K562 (cell line): ENCODE measurements around the gene GMDS. TPM values are rescaled to one million over a fixed set of nuclear protein-coding genes. Genes with fewer than 3 reads are reported as not detected.

Experiments used
- ATAC-seq: fragments of 200-7000 bp; cut with Tn5 transposase; 3 replicates; pipeline ENCODE4 v1.9.1; 2020; ENCODE audit warnings: moderate library complexity
- BruUV-seq: library from RNA; stranded (reverse); fragments of 400-500 nt; replicated peaks from 2 replicates; lab custom pipeline; 2021; lab: Mats Ljungman, UMichigan
- CTCF ChIA-PET: fragments of 300-600 bp; formaldehyde crosslinking; extraction: SDS; loops from one replicate; lab custom pipeline; 2021; ENCODE audit warnings: low intra/inter-chr PET ratio; lab: Yijun Ruan, JAX
- POLR2A ChIA-PET: fragments of 300-600, 350-650 bp; sonication (Branson Sonifier 250); formaldehyde crosslinking; extraction: SDS; loops from one replicate; lab custom pipeline; 2021; ENCODE audit warnings: antibody characterized with exemption, inconsistent platforms; lab: Yijun Ruan, JAX
- DNase-seq, 4 experiments: peaks; one replicate each; pipeline versions ENCODE4 v3.0.0 to v3.0.0-alpha.2; 2011 to 2018; ENCODE audit warnings: low spot score in 3 of 4, mixed read lengths in 3 of 4; ENCODE audit errors: extremely low read depth in 1 of 4
- FAIRE-seq: peaks from 2 replicates; lab custom pipeline; 2011; peaks lifted over from hg19 to GRCh38; lab: Jason Lieb, UNC
- H2AFZ ChIP-seq: 2 replicates; pipeline ENCODE4 v1.6.0; 2011; ENCODE audit warnings: low read depth, low read length, control low read depth, inconsistent platforms
- H3K27ac ChIP-seq: fragments of 200-600 bp; 3 replicates; pipeline ENCODE4 v1.8.0; 2011; ENCODE audit warnings: low read depth, mild to moderate bottlenecking, control low read depth, inconsistent platforms, low read length, moderate library complexity, mixed read lengths; ENCODE audit errors: extremely low read depth
- H3K27me3 ChIP-seq, 2 experiments: fragments of 300-600 bp in 1 of 2; 2 replicates in 1 of 2; 3 replicates in 1 of 2; pipeline versions ENCODE4 v1.6.0 to v1.8.0; 2011; ENCODE audit warnings: inconsistent platforms in 2 of 2, low read length in 2 of 2, mild to moderate bottlenecking in 1 of 2, mixed read lengths in 1 of 2, moderate library complexity in 1 of 2; ENCODE audit not compliant: control insufficient read depth in 2 of 2, insufficient read depth in 2 of 2
- H3K36me3 ChIP-seq: fragments of 300-600 bp; 3 replicates; pipeline ENCODE4 v1.8.0; 2011; ENCODE audit warnings: mild to moderate bottlenecking, low read length, inconsistent platforms; ENCODE audit not compliant: control insufficient read depth, insufficient read depth
- H3K4me1 ChIP-seq, 2 experiments: fragments of 200-600 bp in 1 of 2; replicated peaks in 1 of 2; 2 replicates in 1 of 2; 3 replicates in 1 of 2; pipeline versions ENCODE4 v1.5.1 to v1.8.0; 2011; ENCODE audit warnings: inconsistent platforms in 2 of 2, low read length in 2 of 2, mild to moderate bottlenecking in 1 of 2, mixed read lengths in 1 of 2, moderate library complexity in 1 of 2; ENCODE audit not compliant: control insufficient read depth in 2 of 2, insufficient read depth in 2 of 2
- H3K4me2 ChIP-seq: 2 replicates; pipeline ENCODE4 v1.6.1; 2011; ENCODE audit warnings: low read length, control low read depth, inconsistent platforms, mixed read lengths; ENCODE audit not compliant: insufficient read depth
- H3K4me3 ChIP-seq: fragments of 200-600 bp; sonication (generic), shearing (Covaris generic); 2 replicates; pipeline ENCODE4 v1.5.1; 2016; ENCODE audit warnings: control low read depth, inconsistent platforms
- H3K79me2 ChIP-seq: fragments of 200-600 bp; 3 replicates; pipeline ENCODE4 v1.8.0; 2011; ENCODE audit warnings: low read length, inconsistent platforms; ENCODE audit not compliant: control insufficient read depth, insufficient read depth
- H3K9ac ChIP-seq, 2 experiments: 2 replicates each; pipeline versions ENCODE4 v1.6.0 to v1.6.1; 2011; ENCODE audit warnings: low read depth in 2 of 2, low read length in 2 of 2, control low read depth in 1 of 2, inconsistent platforms in 1 of 2, mild to moderate bottlenecking in 1 of 2, mixed read lengths in 1 of 2; ENCODE audit not compliant: insufficient read depth in 1 of 2
- H3K9me1 ChIP-seq: one replicate; pipeline ENCODE4 v1.6.0; 2011; ENCODE audit warnings: inconsistent platforms, mild to moderate bottlenecking, low read length, moderate library complexity; ENCODE audit not compliant: control insufficient read depth, insufficient read depth
- H3K9me3 ChIP-seq: replicated peaks from 2 replicates; pipeline ENCODE4 v1.5.1; 2011; ENCODE audit warnings: low read depth, low read length, inconsistent platforms; ENCODE audit not compliant: control insufficient read depth, insufficient read depth
- H4K20me1 ChIP-seq: replicated peaks from 2 replicates; pipeline ENCODE4 v1.6.1; 2011; ENCODE audit warnings: low read length, inconsistent platforms, mixed read lengths; ENCODE audit not compliant: control insufficient read depth, insufficient read depth
- BDP1 ChIP-seq: IDR thresholded peaks from 3 replicates; pipeline ENCODE4 v1.6.1; 2011; ENCODE audit not compliant: insufficient read length, insufficient read depth
- CREM ChIP-seq: IDR thresholded peaks from 2 replicates; pipeline ENCODE4 v1.6.1; 2014; ENCODE audit warnings: antibody characterized with exemption, low read depth
- CSDE1 ChIP-seq, 2 experiments: fragments of 450-650 bp; IDR thresholded peaks; 2 replicates each; pipeline ENCODE4 v1.6.1; 2016; ENCODE audit warnings: mild to moderate bottlenecking in 1 of 2
- HDGF ChIP-seq: fragments of 450-650 bp; IDR thresholded peaks from 2 replicates; pipeline ENCODE4 v1.6.1; 2016
- HNRNPLL ChIP-seq: fragments of 200-400 bp; formaldehyde crosslinking; IDR thresholded peaks from 2 replicates; pipeline ENCODE4 v1.6.1; 2017; ENCODE audit warnings: low read length, low read depth, mild to moderate bottlenecking; ENCODE audit not compliant: poor library complexity, severe bottlenecking
- PTBP1 ChIP-seq: fragments of 200-400 bp; formaldehyde crosslinking; IDR thresholded peaks from 2 replicates; pipeline ENCODE4 v1.6.1; 2017; ENCODE audit warnings: low read depth, low read length
- SNRNP70 ChIP-seq: fragments of 200-400 bp; formaldehyde crosslinking; optimal IDR thresholded peaks from 2 replicates; pipeline ENCODE3; 2017; ENCODE audit warnings: low read depth, low read length
- TCFL5 ChIP-seq: fragments of 250-450 bp; sonication (Bioruptor Pico); conservative IDR thresholded peaks from 2 replicates; pipeline ENCODE4 v1.6.1; 2021; ENCODE audit warnings: mild to moderate bottlenecking, moderate library complexity, matching md5 sums
- ZBTB12 ChIP-seq: fragments of 250-450 bp; sonication (Bioruptor Pico); IDR thresholded peaks from 2 replicates; pipeline ENCODE4 v1.4.0; 2020
- ZFP36 ChIP-seq: fragments of 150-350 bp; IDR thresholded peaks from 2 replicates; pipeline ENCODE4 v1.6.1; 2018; ENCODE audit warnings: low read length, low read depth; ENCODE audit not compliant: partially characterized antibody
- ZNF408 ChIP-seq: fragments of 250-450 bp; sonication (Bioruptor Pico); IDR thresholded peaks from 2 replicates; pipeline ENCODE4 v1.4.0; 2020; ENCODE audit warnings: low read depth, mild to moderate bottlenecking, moderate library complexity
- ZNF717 ChIP-seq: fragments of 250-450 bp; sonication (Bioruptor Pico); IDR thresholded peaks from 2 replicates; pipeline ENCODE4 v1.5.0; 2021
- WGBS: fragments of 100-300 bp; shearing (Covaris generic); methylation state at CpG from one replicate; pipeline ENCODE4 v1.1.6; 2016; ENCODE audit warnings: low coverage, mixed read lengths; ENCODE audit not compliant: insufficient coverage; ENCODE audit errors: missing lambda C conversion rate; 5-methylcytosine and 5-hydroxymethylcytosine counted together
- in situ Hi-C: fragments of 300-500 bp; cut with MboI; formaldehyde crosslinking; loops from 4 replicates; pipeline ENCODE4 v1.15.0; 2018; ENCODE audit warnings: inconsistent platforms, mixed read lengths
- intact Hi-C: fragments of 100-400 bp; cut with micrococcal nuclease; formaldehyde crosslinking; loops from 2 replicates; pipeline ENCODE4 v1.14.2; 2022
- polyA plus RNA-seq, 8 experiments: library from polyadenylated mRNA; depleted of rRNA in 4 of 8; stranded (reverse) in 5 of 8; unstranded in 3 of 8; fragments of >200 nt; fragmentation: Nextera tagmentation in 2 of 8; fragmentation: Illumina TruSeq in 1 of 8; extraction: Ambion mirVana in 2 of 8; extraction: Trizol in 1 of 8; gene quantifications; 2 replicates each; pipeline versions ENCODE4 v1.2.1 to v1.2.3, GENCODE V29; 2011 to 2014; ENCODE audit warnings: inconsistent platforms in 1 of 8, missing spikeins in 1 of 8
- total RNA-seq, 7 experiments: library from RNA; depleted of rRNA in 6 of 7; stranded (reverse); fragments of >200 nt in 6 of 7; fragmentation: Illumina TruSeq in 2 of 7; extraction: Trizol in 2 of 7; gene quantifications; 2 replicates each; pipeline versions ENCODE4 v1.2.1 to v1.2.3, GENCODE V29; 2011 to 2021; ENCODE audit warnings: low replicate concordance in 1 of 7

GMDS gene
- total and polyA plus RNA-seq, 9 of the 15 experiments (the other 6 are each of a cell fraction or from before 2014, with no cell fraction given), result 0.48 to 31.8 (median 13.4) TPM

GRCh38 chr6:1821513-1822183 lies 423.8 kb downstream of the GMDS start:
- H3K9me3 ChIP-seq, result no peaks in the 10 kb centered on the region
- 8% methylated on average over 11 of the region's 11 CpGs for WGBS

More at GRCh38 chr6:1821513-1822183, 423.8 kb downstream of the GMDS start:
- H2AFZ ChIP-seq, result no peak overlapping the region
- no TSS peak for BruUV-seq
- no peak overlapping the region for H3K4me3 ChIP-seq
- CTCF ChIA-PET, result no interaction called here
- FAIRE-seq (no peak), ATAC-seq (no peak), DNase-seq (no peak)
- TF ChIP-seq BDP1 (no peak), HDGF (no peak), SNRNP70 (no peak), PTBP1 (no peak), ZNF717 (CRISPR knock-in tag) (no peak), CREM (no peak), ZNF408 (CRISPR knock-in tag) (no peak), ZBTB12 (no peak), TCFL5 (CRISPR knock-in tag) (no peak), ZFP36 (no peak), HNRNPLL (no peak), CSDE1 (IDR thresholded peaks at IDR 0.05) (no peak)
- no peaks in the 10 kb centered on the region for H3K36me3 ChIP-seq
- in situ Hi-C loops (no loop called here), intact Hi-C loops (no loop called here)
- H3K27me3 ChIP-seq, result no peaks in the 10 kb centered on the region; a peak in 1 of 5 replicates
- no peaks in the 10 kb centered on the region for H3K4me1 ChIP-seq
- H3K27ac ChIP-seq, result no peak overlapping the region
- H4K20me1 ChIP-seq, result no peaks in the 10 kb centered on the region
- H3K4me2 ChIP-seq, result no peak overlapping the region
- no peak overlapping the region for H3K9ac ChIP-seq
- no peaks in the 10 kb centered on the region for H3K9me1 ChIP-seq
- no peaks in the 10 kb centered on the region for H3K79me2 ChIP-seq
- POLR2A ChIA-PET, result interaction anchor here (0.6 to 0.7 kb wide), 2 partner anchors 17 to 25 kb away, joined by 3 read pairs; no protein-coding TSS in a partner anchor
